Liver (tissue), 3 donors: ENCODE measurements around the gene DAPK3.

Experiments used
- CTCF ChIP-seq: fragments of 150-350 bp; IDR thresholded peaks from 2 replicates; pipeline ENCODE4 v1.5.1; 2017; ENCODE audit warnings: improper control_type of control experiment, low read depth, low read length; ENCODE audit not compliant: missing input control
- EGR1 ChIP-seq, 2 donors: IDR thresholded peaks; 2 replicates each; pipeline ENCODE4 v1.6.1; 2016 to 2018; ENCODE audit warnings: antibody characterized with exemption in 2 of 2, low read depth in 2 of 2
- FOXA1 ChIP-seq: IDR thresholded peaks from 2 replicates; pipeline ENCODE4 v1.6.1; 2016; ENCODE audit warnings: antibody characterized with exemption
- FOXA2 ChIP-seq: IDR thresholded peaks from 2 replicates; pipeline ENCODE4 v1.6.1; 2016; ENCODE audit warnings: antibody characterized with exemption
- JUND ChIP-seq, 2 donors: IDR thresholded peaks; 2 replicates each; pipeline ENCODE4 v1.6.1; 2016; ENCODE audit warnings: antibody characterized with exemption in 2 of 2
- NR2F2 ChIP-seq: IDR thresholded peaks from 2 replicates; pipeline ENCODE4 v1.6.1; 2016; ENCODE audit warnings: antibody characterized with exemption
- RAD21 ChIP-seq, 2 donors: IDR thresholded peaks; 2 replicates each; pipeline ENCODE4 v1.6.1; 2016; ENCODE audit warnings: antibody characterized with exemption in 2 of 2, mild to moderate bottlenecking in 2 of 2
- REST ChIP-seq: IDR thresholded peaks from 2 replicates; pipeline ENCODE4 v1.6.1; 2016; ENCODE audit warnings: antibody characterized with exemption, mild to moderate bottlenecking
- RXRA ChIP-seq, 2 donors: IDR thresholded peaks; 2 replicates each; pipeline ENCODE4 v1.6.1; 2017 to 2018; ENCODE audit warnings: antibody characterized with exemption in 2 of 2, mild to moderate bottlenecking in 1 of 2
- TAF1 ChIP-seq: conservative IDR thresholded peaks from 2 replicates; pipeline ENCODE4 v1.6.1; 2016; ENCODE audit warnings: antibody characterized with exemption, mild to moderate bottlenecking
- donor health status: healthy.
- donor health status: healthy.

GRCh38 chr19:3977242-3978143, 6.6 kb upstream of the DAPK3 start:
- no peak for TF ChIP-seq JUND (IDR thresholded peaks at IDR 0.05)
- no peak for TF ChIP-seq CTCF
- no peak for TF ChIP-seq EGR1 (IDR thresholded peaks at IDR 0.05; ENCODE audit: low read depth in 2 of 2)
- TF ChIP-seq TAF1, result no peak
- TF ChIP-seq FOXA2, result no peak
- TF ChIP-seq FOXA1, result no peak
- TF ChIP-seq RAD21 (IDR thresholded peaks at IDR 0.05), result no peak
- no peak for TF ChIP-seq NR2F2
- TF ChIP-seq REST, result no peak
- TF ChIP-seq RXRA (IDR thresholded peaks at IDR 0.05), result no peak
